ENCODE measurements around the gene SCAPER.
"Not testable (repeated sequence)": the region's sequence is repeated elsewhere in the genome, so short reads cannot be mapped to it uniquely, and the experiment has no call there.

Gene SCAPER

GRCh38 chr15:76864586-76864985, 40.6 kb downstream of the SCAPER start:
- Histone ChIP-seq H3K27ac (no peak overlapping the region), H3K4me3 (ENCODE audit: low read depth in 1 of 2, low read length in 1 of 2) (no peak overlapping the region), H3K27me3 (no peaks in the 10 kb centered on the region), H3K4me1 (ENCODE audit: control insufficient read depth in 1 of 2, insufficient read depth in 1 of 2, low read depth in 1 of 2, low read length in 1 of 2) (no peaks in the 10 kb centered on the region), H3K9me3 (no peaks in the 10 kb centered on the region), H3K36me3 (no peaks in the 10 kb centered on the region)
- TF ChIP-seq CTCF (IDR thresholded peaks at IDR 0.05) = no peak

GRCh38 chr15:76863693-76864092, 41.4 kb downstream of the SCAPER start:
- Histone ChIP-seq H3K9me3 (no peaks in the 10 kb centered on the region), H3K27ac (no peak overlapping the region), H3K4me3 (ENCODE audit: low read depth in 1 of 2, low read length in 1 of 2) (no peak overlapping the region), H3K36me3 (no peaks in the 10 kb centered on the region), H3K4me1 (ENCODE audit: control insufficient read depth in 1 of 2, insufficient read depth in 1 of 2, low read depth in 1 of 2, low read length in 1 of 2) (no peaks in the 10 kb centered on the region), H3K27me3 (no peaks in the 10 kb centered on the region)
- TF ChIP-seq CTCF (IDR thresholded peaks at IDR 0.05) = no peak

GRCh38 chr15:76863123-76863522, 42.0 kb downstream of the SCAPER start:
- Histone ChIP-seq H3K36me3 (no peaks in the 10 kb centered on the region), H3K4me1 (ENCODE audit: control insufficient read depth in 1 of 2, insufficient read depth in 1 of 2, low read depth in 1 of 2, low read length in 1 of 2) (no peaks in the 10 kb centered on the region), H3K27me3 (no peaks in the 10 kb centered on the region), H3K9me3 (no peaks in the 10 kb centered on the region), H3K4me3 (ENCODE audit: low read depth in 1 of 2, low read length in 1 of 2) (no peak overlapping the region), H3K27ac (no peak overlapping the region)
- no peak for TF ChIP-seq CTCF (IDR thresholded peaks at IDR 0.05)

- Histone ChIP-seq H3K4me1 (ENCODE audit: control insufficient read depth in 1 of 2, insufficient read depth in 1 of 2, low read depth in 1 of 2, low read length in 1 of 2) (no peaks in the 10 kb centered on the region), H3K27ac (no peak overlapping the region), H3K9me3 (no peaks in the 10 kb centered on the region), H3K27me3 (no peaks in the 10 kb centered on the region), H3K4me3 (ENCODE audit: low read depth in 1 of 2, low read length in 1 of 2) (no peak overlapping the region), H3K36me3 (no peaks in the 10 kb centered on the region)
- no peak for TF ChIP-seq CTCF (IDR thresholded peaks at IDR 0.05)
Observed at GRCh38 chr15:76861815-76862397, 43.2 kb downstream of the SCAPER start.

- Histone ChIP-seq H3K9me3 (no peaks in the 10 kb centered on the region), H3K27me3 (no peaks in the 10 kb centered on the region), H3K36me3 (no peaks in the 10 kb centered on the region), H3K27ac (no peak overlapping the region), H3K4me3 (ENCODE audit: low read depth in 1 of 2, low read length in 1 of 2) (no peak overlapping the region), H3K4me1 (ENCODE audit: control insufficient read depth in 1 of 2, insufficient read depth in 1 of 2, low read depth in 1 of 2, low read length in 1 of 2) (no peaks in the 10 kb centered on the region)
- TF ChIP-seq CTCF (IDR thresholded peaks at IDR 0.05) = no peak
Observed at GRCh38 chr15:76860201-76860600, 44.9 kb downstream of the SCAPER start.

GRCh38 chr15:76850367-76850766, 54.8 kb downstream of the SCAPER start:
- H3K4me1 ChIP-seq (ENCODE audit: control insufficient read depth in 1 of 2, insufficient read depth in 1 of 2, low read depth in 1 of 2, low read length in 1 of 2); H3K36me3 ChIP-seq; H3K4me3 ChIP-seq (ENCODE audit: low read depth in 1 of 2, low read length in 1 of 2); H3K27me3 ChIP-seq; H3K9me3 ChIP-seq; H3K27ac ChIP-seq: not testable (repeated sequence)

Measured in neutrophil (primary cell).